MCF 10A (cell line): ENCODE results near the gene PKN1. TPM values are rescaled to one million over a fixed set of nuclear protein-coding genes. Genes with fewer than 3 reads are reported as not detected.

Experiments used
- BruUV-seq: library from RNA; stranded (reverse); fragments of 400-500 nt; replicated peaks from 2 replicates; lab custom pipeline; 2021; lab: Mats Ljungman, UMichigan
- CTCF ChIA-PET: fragments of 300-600 bp; sonication (Branson Sonifier 250); formaldehyde crosslinking; extraction: SDS; loops from one replicate; lab custom pipeline; 2021; ENCODE audit warnings: antibody characterized with exemption, inconsistent platforms; lab: Yijun Ruan, JAX
- POLR2A ChIA-PET: fragments of 300-600, 350-650 bp; sonication (Branson Sonifier 250); formaldehyde crosslinking; extraction: SDS; loops from one replicate; lab custom pipeline; 2020; ENCODE audit warnings: antibody characterized with exemption, inconsistent platforms; lab: Yijun Ruan, JAX
- DNase-seq: peaks from one replicate; pipeline ENCODE4 v3.0.0-alpha.2; 2018; ENCODE audit not compliant: unreplicated experiment
- H3K27ac Mint-ChIP-seq: one replicate; pipeline ENCODE4 v1.8.0; 2022; ENCODE audit warnings: mild to moderate bottlenecking, low read depth, mixed read lengths; ENCODE audit not compliant: unreplicated experiment
- H3K27me3 Mint-ChIP-seq: one replicate; pipeline ENCODE4 v1.8.0; 2022; ENCODE audit warnings: mixed read lengths; ENCODE audit not compliant: insufficient read depth, unreplicated experiment
- H3K36me3 Mint-ChIP-seq: one replicate; pipeline ENCODE4 v1.8.0; 2022; ENCODE audit warnings: mild to moderate bottlenecking, moderate library complexity, mixed read lengths; ENCODE audit not compliant: insufficient read depth, unreplicated experiment
- H3K4me1 Mint-ChIP-seq: one replicate; pipeline ENCODE4 v1.8.0; 2022; ENCODE audit warnings: mixed read lengths; ENCODE audit not compliant: insufficient read depth, unreplicated experiment
- H3K4me3 Mint-ChIP-seq: one replicate; pipeline ENCODE4 v1.8.0; 2022; ENCODE audit warnings: mild to moderate bottlenecking, moderate library complexity, mixed read lengths; ENCODE audit not compliant: unreplicated experiment
- H3K9me3 Mint-ChIP-seq: one replicate; pipeline ENCODE4 v1.8.0; 2022; ENCODE audit warnings: mixed read lengths; ENCODE audit not compliant: unreplicated experiment
- CTCF ChIP-seq: fragments of 200-600 bp; IDR thresholded peaks from one replicate; pipeline ENCODE4 v1.8.0; 2022; ENCODE audit warnings: antibody characterized with exemption, mild to moderate bottlenecking; ENCODE audit not compliant: unreplicated experiment
- intact Hi-C: fragments of 100-400 bp; cut with micrococcal nuclease; formaldehyde crosslinking; loops from 2 replicates; pipeline ENCODE4 v1.14.1; 2022
- total RNA-seq: library from RNA; stranded (reverse); gene quantifications from 2 replicates; pipeline ENCODE4 v1.2.3, GENCODE V29; 2022

PKN1 gene
- total RNA-seq, 1 experiment from 2014 or later: 94.8 TPM

GRCh38 chr19:14467391-14467790, 34.3 kb downstream of the PKN1 start:
- H3K36me3 Mint-ChIP-seq: peaks cover 62% of the 10 kb centered on the region
- H3K4me3 Mint-ChIP-seq: no peak overlapping the region
- intact Hi-C loops: no loop called here
- H3K27me3 Mint-ChIP-seq: no peaks in the 10 kb centered on the region
- no peak for DNase-seq
- ChIA-PET CTCF (interaction anchor here (1.1 to 1.6 kb wide), 4 partner anchors 8 to 588 kb away, joined by 3 to 6 read pairs (median 4); no protein-coding TSS in a partner anchor), POLR2A (interaction anchor here (0.6 kb wide), 1 partner anchor 14 kb away, joined by 3 read pairs; no protein-coding TSS in a partner anchor)
- no peaks in the 10 kb centered on the region for H3K9me3 Mint-ChIP-seq
- no peak for TF ChIP-seq CTCF
- H3K4me1 Mint-ChIP-seq: no peaks in the 10 kb centered on the region
- H3K27ac Mint-ChIP-seq: no peak overlapping the region
- BruUV-seq: no TSS peak

- Mint-ChIP-seq H3K4me3 (no peak overlapping the region), H3K36me3 (peaks cover 62% of the 10 kb centered on the region), H3K9me3 (no peaks in the 10 kb centered on the region), H3K4me1 (no peaks in the 10 kb centered on the region), H3K27me3 (no peaks in the 10 kb centered on the region), H3K27ac (no peak overlapping the region)
- ChIA-PET POLR2A (no interaction called here), CTCF (interaction anchor here (0.6 to 1.6 kb wide), 9 partner anchors 8 to 589 kb away, joined by 3 to 6 read pairs (median 3); partner anchors contain the start of genes ASF1B and GIPC1)
- peak; percentile 35 for DNase-seq
- TF ChIP-seq CTCF: no peak
- BruUV-seq: no TSS peak
- intact Hi-C loops: no loop called here
Measured at GRCh38 chr19:14467816-14468215, 34.7 kb downstream of the PKN1 start.

GRCh38 chr19:14470031-14470876, 37.1 kb downstream of the PKN1 start:
- no peak for TF ChIP-seq CTCF
- Mint-ChIP-seq H3K27me3 (no peaks in the 10 kb centered on the region), H3K9me3 (no peaks in the 10 kb centered on the region), H3K27ac (no peak overlapping the region), H3K4me3 (no peak overlapping the region), H3K36me3 (peaks cover 53% of the 10 kb centered on the region), H3K4me1 (no peaks in the 10 kb centered on the region)
- CTCF ChIA-PET: interaction anchor here (0.6 kb wide), 3 partner anchors 117 to 609 kb away, joined by 3 read pairs; no protein-coding TSS in a partner anchor
- intact Hi-C loops: loop anchor here (5.0 kb wide), 2 partner anchors 33 to 108 kb away; no protein-coding TSS in a partner anchor
- DNase-seq: no peak
- POLR2A ChIA-PET: no interaction called here
- BruUV-seq: TSS peak; percentile 30

GRCh38 chr19:14471436-14472187, 38.5 kb downstream of the PKN1 start:
- CTCF ChIA-PET: interaction anchor here (0.7 to 2.0 kb wide), 7 partner anchors 9 to 436 kb away, joined by 3 to 12 read pairs (median 3); no protein-coding TSS in a partner anchor
- Mint-ChIP-seq H3K9me3 (no peaks in the 10 kb centered on the region), H3K27ac (no peak overlapping the region), H3K36me3 (peaks cover 49% of the 10 kb centered on the region), H3K4me3 (no peak overlapping the region), H3K4me1 (peaks cover 8% of the 10 kb centered on the region), H3K27me3 (no peaks in the 10 kb centered on the region)
- no TSS peak for BruUV-seq
- intact Hi-C loops: loop anchor here (5.0 kb wide), 2 partner anchors 34 to 109 kb away; no protein-coding TSS in a partner anchor
- POLR2A ChIA-PET: no interaction called here
- no peak for TF ChIP-seq CTCF
- no peak for DNase-seq
